C4-2B (cell line): ENCODE measurements around the gene NPAS3.

ENCODE experiments used
- H3K27ac ChIP-seq: fragments of 450-650 bp; 2 replicates; pipeline ENCODE4 v1.5.1; 2017
- CTCF ChIP-seq: fragments of 450-650 bp; conservative IDR thresholded peaks from 2 replicates; pipeline ENCODE4 v1.5.1; 2017; ENCODE audit warnings: mild to moderate bottlenecking
- ZFX ChIP-seq: fragments of 450-650 bp; IDR thresholded peaks from 2 replicates; pipeline ENCODE4 v1.6.1; 2017

The NPAS3 gene

GRCh38 chr14:33480887-33481184, 542.2 kb downstream of the NPAS3 start:
- H3K27ac ChIP-seq, result no peak overlapping the region
- no peak for TF ChIP-seq CTCF
- no peak for TF ChIP-seq ZFX

- H3K27ac ChIP-seq, result no peak overlapping the region
- TF ChIP-seq CTCF (no peak), ZFX (no peak)
Measured at GRCh38 chr14:33483110-33483509, 544.4 kb downstream of the NPAS3 start.

GRCh38 chr14:33483541-33483940, 544.9 kb downstream of the NPAS3 start:
- H3K27ac ChIP-seq, result no peak overlapping the region
- no peak for TF ChIP-seq ZFX
- no peak for TF ChIP-seq CTCF

GRCh38 chr14:33484264-33484663, 545.6 kb downstream of the NPAS3 start:
- TF ChIP-seq CTCF (no peak), ZFX (no peak)
- no peak overlapping the region for H3K27ac ChIP-seq

GRCh38 chr14:33486332-33486890, 547.7 kb downstream of the NPAS3 start:
- TF ChIP-seq CTCF (no peak), ZFX (no peak)
- no peak overlapping the region for H3K27ac ChIP-seq

- no peak for TF ChIP-seq CTCF
- H3K27ac ChIP-seq, result no peak overlapping the region
Measured at GRCh38 chr14:33488582-33488981, 549.9 kb downstream of the NPAS3 start.

- TF ChIP-seq ZFX (no peak), CTCF (no peak)
- no peak overlapping the region for H3K27ac ChIP-seq
Measured at GRCh38 chr14:33490555-33490954, 551.9 kb downstream of the NPAS3 start.
